ENCODE measurements around the gene HHATL.

HHATL gene

GRCh38 chr3:42713747-42714146 is 11.1 kb upstream of the HHATL start:
- no peak for DNase-seq (ENCODE audit: low read depth in 3 of 3)

- no peak for DNase-seq (ENCODE audit: low read depth in 3 of 3)
Measured at GRCh38 chr3:42712688-42713372, 10.2 kb upstream of the HHATL start.

GRCh38 chr3:42712344-42712648 is 9.7 kb upstream of the HHATL start:
- no peak for DNase-seq (ENCODE audit: low read depth in 3 of 3)

- DNase-seq (ENCODE audit: low read depth in 3 of 3), result no peak
Measured at GRCh38 chr3:42711491-42712343, 9.1 kb upstream of the HHATL start.

GRCh38 chr3:42710323-42711021 is 7.9 kb upstream of the HHATL start:
- no peak for DNase-seq (ENCODE audit: low read depth in 3 of 3)

GRCh38 chr3:42709621-42710020 is 7.0 kb upstream of the HHATL start:
- no peak for DNase-seq (ENCODE audit: low read depth in 3 of 3)

GRCh38 chr3:42708611-42709151 is 6.1 kb upstream of the HHATL start:
- DNase-seq (ENCODE audit: low read depth in 3 of 3), result no peak

GRCh38 chr3:42707620-42708355 is 5.2 kb upstream of the HHATL start:
- no peak for DNase-seq (ENCODE audit: low read depth in 3 of 3)

- no peak for DNase-seq (ENCODE audit: low read depth in 3 of 3)
Measured at GRCh38 chr3:42706721-42707619, 4.4 kb upstream of the HHATL start.

GRCh38 chr3:42705962-42706585 is 3.5 kb upstream of the HHATL start:
- no peak for DNase-seq (ENCODE audit: low read depth in 3 of 3)

- no peak for DNase-seq (ENCODE audit: low read depth in 3 of 3)
Measured at GRCh38 chr3:42705058-42705767, 2.6 kb upstream of the HHATL start.

- no peak for DNase-seq (ENCODE audit: low read depth in 3 of 3)
Measured at GRCh38 chr3:42704136-42704841, 1.7 kb upstream of the HHATL start.

- no peak for DNase-seq (ENCODE audit: low read depth in 3 of 3)
Measured at GRCh38 chr3:42703695-42704025, 1.1 kb upstream of the HHATL start.

GRCh38 chr3:42702982-42703694 is 540 bp upstream of the HHATL start:
- no peak for DNase-seq (ENCODE audit: low read depth in 3 of 3)

- peak; percentile 5 to 46 (median 17) for DNase-seq (ENCODE audit: low read depth in 3 of 3)
Measured at GRCh38 chr3:42701371-42702065, 1.1 kb downstream of the HHATL start.

- no peak for DNase-seq (ENCODE audit: low read depth in 3 of 3)
Measured at GRCh38 chr3:42700366-42701288, 2.0 kb downstream of the HHATL start.

- DNase-seq (ENCODE audit: low read depth in 3 of 3), result no peak
Measured at GRCh38 chr3:42699511-42699971, 3.1 kb downstream of the HHATL start.
